Tibial artery (tissue), 4 donors: ENCODE measurements around the gene ALOXE3.

Experiments
- DNase-seq, 2 donors: peaks; one replicate each; pipeline ENCODE4 v3.0.0-alpha.2; 2019
- H3K27ac ChIP-seq, 2 donors: fragments of 200-600 bp; sonication (generic) in 1 of 2; 1 replicate in 1 of 2; 2 replicates in 1 of 2; pipeline ENCODE4 v1.5.1; 2018 to 2019; ENCODE audit warnings: mild to moderate bottlenecking in 1 of 2
- H3K27me3 ChIP-seq, 2 donors: fragments of 200-600 bp; sonication (generic) in 1 of 2; one replicate each; pipeline versions ENCODE4 v1.5.1 to v1.6.0; 2016 to 2019
- H3K36me3 ChIP-seq, 3 donors: fragments of 200-600 bp; sonication (generic) in 2 of 3; one replicate each; pipeline ENCODE4 v1.5.1; 2016 to 2019; ENCODE audit warnings: mild to moderate bottlenecking in 2 of 3
- H3K4me1 ChIP-seq, 4 donors: fragments of 200-600 bp; sonication (generic) in 2 of 4; 1 replicate in 3 of 4; 2 replicates in 1 of 4; pipeline ENCODE4 v1.5.1; 2016 to 2019
- H3K4me3 ChIP-seq, 2 donors: fragments of 200-600 bp; sonication (generic) in 1 of 2; 1 replicate in 1 of 2; 2 replicates in 1 of 2; pipeline ENCODE4 v1.5.1; 2018 to 2019; ENCODE audit warnings: mild to moderate bottlenecking in 2 of 2
- H3K9me3 ChIP-seq, 3 donors: fragments of 200-600 bp; sonication (generic) in 1 of 3; one replicate each; pipeline ENCODE4 v1.5.1; 2016 to 2019
- CTCF ChIP-seq, 2 experiments: fragments of 200-600 bp in 1 of 2; fragments of 450-650 bp in 1 of 2; IDR thresholded peaks; one replicate each; pipeline ENCODE4 v1.5.1; 2017 to 2019; ENCODE audit warnings: antibody characterized with exemption in 2 of 2, mild to moderate bottlenecking in 1 of 2, moderate library complexity in 1 of 2
- intact Hi-C: fragments of 100-400 bp; cut with DNase I; formaldehyde crosslinking; loops from one replicate; pipeline ENCODE4 v1.15.0; 2023; ENCODE audit warnings: low total_unique reads

Gene ALOXE3

DNA sequence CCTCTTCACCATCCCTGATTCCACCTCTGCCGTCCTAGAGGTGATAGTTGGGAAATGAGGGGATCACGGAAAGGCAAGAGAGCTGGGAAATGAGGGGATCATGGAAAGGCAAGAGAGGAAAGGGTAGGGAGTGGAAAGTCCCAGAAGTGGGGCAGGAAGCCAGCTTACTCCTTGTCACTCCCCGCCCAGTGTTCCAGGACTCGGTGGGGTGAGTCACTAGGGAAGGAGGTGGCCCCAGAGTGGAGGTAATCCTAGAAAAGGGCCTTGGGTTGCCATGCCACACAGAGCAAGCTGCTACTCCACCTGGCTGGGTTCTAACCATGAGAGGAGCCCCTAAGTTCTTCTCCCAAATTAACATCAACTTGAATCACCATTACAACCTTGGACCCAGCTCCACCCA, 14.8 kb downstream of the ALOXE3 start:
- Histone ChIP-seq H3K4me3 (no peak overlapping the region), H3K4me1 (no peaks in the 10 kb centered on the region), H3K27ac (no peak overlapping the region), H3K36me3 (no peaks in the 10 kb centered on the region), H3K9me3 (no peaks in the 10 kb centered on the region), H3K27me3 (peaks cover 0 to 12% of the 10 kb centered on the region in 2 donors)
- no peak for TF ChIP-seq CTCF (IDR thresholded peaks at IDR 0.05)
- intact Hi-C loops: no loop called here
- DNase-seq: no peak

DNA sequence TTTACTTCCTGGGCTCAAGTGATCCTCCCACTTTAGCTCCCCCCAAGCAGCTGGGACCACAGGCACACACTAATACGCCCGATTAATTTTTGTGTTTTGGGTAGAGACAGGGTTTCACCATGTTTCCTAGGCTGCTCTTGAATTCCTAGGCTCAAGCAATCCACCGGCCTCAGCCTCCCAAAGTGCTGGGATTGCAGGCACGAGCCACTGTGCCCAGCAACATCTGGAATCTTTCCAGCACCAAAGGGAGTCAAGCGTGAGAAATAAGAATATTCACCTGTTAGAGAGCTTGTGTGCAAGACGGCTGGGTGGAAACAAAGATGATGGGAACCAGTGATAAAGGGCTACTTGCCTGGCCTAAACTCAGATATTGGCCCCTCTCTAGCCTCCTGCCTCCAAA, 16.6 kb downstream of the ALOXE3 start:
- no peak for DNase-seq
- intact Hi-C loops: no loop called here
- no peaks in the 10 kb centered on the region for H3K4me1 ChIP-seq

DNA sequence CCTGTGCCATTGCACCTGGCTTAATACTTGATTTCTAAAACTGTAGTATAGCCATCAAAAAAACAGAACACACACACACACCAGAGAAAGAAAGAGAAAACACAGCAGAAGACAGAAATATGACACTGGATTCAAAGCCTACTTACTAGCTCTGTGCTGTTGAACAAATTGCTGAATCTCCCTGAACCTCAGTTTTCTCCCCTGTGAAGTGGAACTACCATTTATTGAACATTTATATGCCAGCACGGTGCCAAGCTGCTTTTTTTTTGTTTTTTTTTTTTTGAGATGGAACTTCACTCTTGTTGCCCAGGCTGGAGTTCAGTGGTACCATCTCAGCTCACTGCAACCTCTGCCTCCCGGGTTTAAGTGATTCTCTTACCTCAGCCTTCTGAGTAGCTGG, 17.6 kb downstream of the ALOXE3 start:
- no peak overlapping the region for H3K27ac ChIP-seq
- TF ChIP-seq CTCF (IDR thresholded peaks at IDR 0.05): no peak
- intact Hi-C loops: no loop called here
- no peaks in the 10 kb centered on the region for H3K4me1 ChIP-seq
- H3K27me3 ChIP-seq: peaks cover 0 to 10% of the 10 kb centered on the region in 2 donors
- no peak for DNase-seq
- no peaks in the 10 kb centered on the region for H3K36me3 ChIP-seq
- H3K4me3 ChIP-seq: no peak overlapping the region
- H3K9me3 ChIP-seq: no peaks in the 10 kb centered on the region

More for the DNA sequence above, 16.6 kb downstream of the ALOXE3 start:
- H3K4me3 ChIP-seq: no peak overlapping the region
- peaks cover 0 to 3% of the 10 kb centered on the region in 2 donors for H3K27me3 ChIP-seq
- no peaks in the 10 kb centered on the region for H3K36me3 ChIP-seq
- H3K9me3 ChIP-seq: no peaks in the 10 kb centered on the region
- no peak overlapping the region for H3K27ac ChIP-seq
- no peak for TF ChIP-seq CTCF (IDR thresholded peaks at IDR 0.05)

- intact Hi-C loops: no loop called here
- DNase-seq: no peak
- Histone ChIP-seq H3K4me1 (no peaks in the 10 kb centered on the region), H3K36me3 (no peaks in the 10 kb centered on the region), H3K9me3 (no peaks in the 10 kb centered on the region), H3K27me3 (peaks cover 0 to 14% of the 10 kb centered on the region in 2 donors), H3K4me3 (no peak overlapping the region), H3K27ac (no peak overlapping the region)
- TF ChIP-seq CTCF (IDR thresholded peaks at IDR 0.05): no peak
Observed at GRCh38 chr17:8100111-8100510, 18.2 kb downstream of the ALOXE3 start.

DNA sequence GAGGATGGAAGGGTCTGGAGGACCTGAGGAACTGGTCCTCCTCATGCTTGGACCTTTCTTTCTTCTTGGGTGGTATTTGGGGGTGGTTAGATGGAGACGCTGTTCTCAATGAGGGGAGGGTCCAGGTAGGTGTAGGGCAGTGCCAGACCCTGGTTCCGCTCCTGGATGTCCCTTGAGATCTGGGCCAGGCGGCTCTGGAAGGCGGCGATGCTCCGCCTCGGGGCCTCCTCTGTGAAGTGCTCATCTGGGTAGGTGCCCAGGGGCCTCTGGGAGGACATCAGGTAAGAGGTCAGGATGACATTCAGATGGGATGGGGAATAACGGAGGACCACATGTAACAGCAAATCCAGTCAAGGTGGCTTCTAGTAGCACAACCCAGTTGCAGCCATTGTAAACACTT, 21.8 kb downstream of the ALOXE3 start:
- intact Hi-C loops: no loop called here
- H3K9me3 ChIP-seq: no peaks in the 10 kb centered on the region
- no peak for TF ChIP-seq CTCF (IDR thresholded peaks at IDR 0.05)
- peaks cover 0 to 41% of the 10 kb centered on the region in 2 donors for H3K27me3 ChIP-seq
- no peaks in the 10 kb centered on the region for H3K4me1 ChIP-seq
- no peaks in the 10 kb centered on the region for H3K36me3 ChIP-seq
- no peak for DNase-seq
- no peak overlapping the region for H3K4me3 ChIP-seq
- H3K27ac ChIP-seq: no peak overlapping the region

- no peak for DNase-seq
- intact Hi-C loops: no loop called here
- H3K9me3 ChIP-seq: no peaks in the 10 kb centered on the region
- no peaks in the 10 kb centered on the region for H3K4me1 ChIP-seq
- H3K4me3 ChIP-seq: no peak overlapping the region
- peaks cover 0 to 53% of the 10 kb centered on the region in 2 donors for H3K27me3 ChIP-seq
- no peaks in the 10 kb centered on the region for H3K36me3 ChIP-seq
- TF ChIP-seq CTCF (IDR thresholded peaks at IDR 0.05): no peak
- H3K27ac ChIP-seq: no peak overlapping the region
Observed at GRCh38 chr17:8095361-8095760, 23.0 kb downstream of the ALOXE3 start.
